ENCODE data around the gene SMYD3. TPM values are rescaled to one million over a fixed set of nuclear protein-coding genes. Genes with fewer than 3 reads are reported as not detected.

The SMYD3 gene
- total and polyA plus RNA-seq, 11 donors = 6.3 to 12.1 (median 9.5) TPM

DNA sequence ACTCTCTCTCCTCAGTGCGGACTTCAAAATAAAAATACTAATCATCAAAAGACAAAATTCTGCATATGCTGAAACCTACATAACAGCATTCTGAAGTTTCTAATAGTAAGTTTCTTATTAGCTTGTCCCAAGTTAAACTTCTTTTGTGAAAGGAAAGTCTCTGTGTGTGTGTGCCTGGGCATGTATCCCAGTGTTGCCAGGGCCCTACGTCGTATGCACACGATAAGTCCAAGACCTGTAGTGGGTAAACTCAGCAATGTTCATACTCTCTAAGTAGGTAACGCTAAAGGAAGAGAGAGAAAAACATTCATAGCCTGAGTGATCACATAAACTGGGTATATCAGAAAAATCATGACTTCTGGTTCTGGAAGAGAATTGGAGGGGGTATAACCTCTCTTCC, 465.7 kb downstream of the SMYD3 start:
- ATAC-seq (no peak), DNase-seq (no peak)
- no peaks in the 10 kb centered on the region for H3K27me3 ChIP-seq
- H3K27ac ChIP-seq = no peak overlapping the region
- no peak overlapping the region for H3K4me3 ChIP-seq
- H3K36me3 ChIP-seq = no peaks in the 10 kb centered on the region
- no peaks in the 10 kb centered on the region for H3K4me1 ChIP-seq
- TF ChIP-seq, protein P1, sequence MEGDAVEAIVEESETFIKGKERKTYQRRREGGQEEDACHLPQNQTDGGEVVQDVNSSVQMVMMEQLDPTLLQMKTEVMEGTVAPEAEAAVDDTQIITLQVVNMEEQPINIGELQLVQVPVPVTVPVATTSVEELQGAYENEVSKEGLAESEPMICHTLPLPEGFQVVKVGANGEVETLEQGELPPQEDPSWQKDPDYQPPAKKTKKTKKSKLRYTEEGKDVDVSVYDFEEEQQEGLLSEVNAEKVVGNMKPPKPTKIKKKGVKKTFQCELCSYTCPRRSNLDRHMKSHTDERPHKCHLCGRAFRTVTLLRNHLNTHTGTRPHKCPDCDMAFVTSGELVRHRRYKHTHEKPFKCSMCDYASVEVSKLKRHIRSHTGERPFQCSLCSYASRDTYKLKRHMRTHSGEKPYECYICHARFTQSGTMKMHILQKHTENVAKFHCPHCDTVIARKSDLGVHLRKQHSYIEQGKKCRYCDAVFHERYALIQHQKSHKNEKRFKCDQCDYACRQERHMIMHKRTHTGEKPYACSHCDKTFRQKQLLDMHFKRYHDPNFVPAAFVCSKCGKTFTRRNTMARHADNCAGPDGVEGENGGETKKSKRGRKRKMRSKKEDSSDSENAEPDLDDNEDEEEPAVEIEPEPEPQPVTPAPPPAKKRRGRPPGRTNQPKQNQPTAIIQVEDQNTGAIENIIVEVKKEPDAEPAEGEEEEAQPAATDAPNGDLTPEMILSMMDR (IDR thresholded peaks at IDR 0.05) = no peak
- TF ChIP-seq POLR2A (IDR thresholded peaks at IDR 0.05) = no peak
- no peaks in the 10 kb centered on the region for H3K9me3 ChIP-seq
- WGBS, 4 donors = 76 to 87% (median 82%) methylated on average over 5 of the region's 5 CpGs
- intact Hi-C loops (cut with DNase I) = no loop called here

DNA sequence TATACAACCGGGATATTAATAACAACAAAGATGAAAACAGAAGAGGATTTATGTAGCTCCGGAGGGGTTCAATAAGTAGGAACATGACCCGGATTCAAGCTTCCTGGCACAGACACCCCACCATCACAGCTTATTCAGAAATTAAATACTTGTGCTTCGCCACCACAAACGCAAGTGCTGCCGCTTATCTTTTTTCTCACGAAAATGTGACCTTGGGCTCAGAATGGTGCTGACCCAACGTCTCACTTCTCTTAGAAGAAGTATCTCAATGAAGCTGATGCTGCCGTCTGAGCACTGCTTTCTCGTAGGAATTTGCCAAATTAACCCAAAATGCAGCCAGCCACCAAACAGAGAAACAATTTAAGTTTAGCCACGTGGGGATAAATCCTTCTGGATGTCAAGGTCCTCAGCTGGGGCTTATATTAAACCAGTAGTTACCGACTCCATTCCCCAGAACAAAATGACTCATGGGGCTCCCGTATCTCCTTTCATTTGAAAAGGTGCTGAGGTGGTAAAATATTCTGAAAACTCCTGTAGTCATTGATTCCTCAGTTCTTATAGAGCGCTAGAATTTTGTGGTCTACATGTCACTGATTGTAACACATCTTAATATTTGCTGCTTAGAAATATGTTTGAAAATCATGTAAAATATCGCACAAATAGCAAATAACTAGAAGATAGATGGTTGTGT, 466.7 kb downstream of the SMYD3 start:
- H3K27ac ChIP-seq = no peak overlapping the region
- intact Hi-C loops (cut with DNase I) = no loop called here
- H3K27me3 ChIP-seq = no peaks in the 10 kb centered on the region
- H3K9me3 ChIP-seq = no peaks in the 10 kb centered on the region
- no peaks in the 10 kb centered on the region for H3K4me1 ChIP-seq
- TF ChIP-seq, protein P1 (IDR thresholded peaks at IDR 0.05) = no peak
- no peak for TF ChIP-seq POLR2A (IDR thresholded peaks at IDR 0.05)
- H3K4me3 ChIP-seq = no peak overlapping the region
- 87 to 93% (median 91%) methylated on average over 15 of the region's 15 CpGs for WGBS, 4 donors
- DNase-seq (no peak), ATAC-seq (no peak)
- H3K36me3 ChIP-seq = no peaks in the 10 kb centered on the region

DNA sequence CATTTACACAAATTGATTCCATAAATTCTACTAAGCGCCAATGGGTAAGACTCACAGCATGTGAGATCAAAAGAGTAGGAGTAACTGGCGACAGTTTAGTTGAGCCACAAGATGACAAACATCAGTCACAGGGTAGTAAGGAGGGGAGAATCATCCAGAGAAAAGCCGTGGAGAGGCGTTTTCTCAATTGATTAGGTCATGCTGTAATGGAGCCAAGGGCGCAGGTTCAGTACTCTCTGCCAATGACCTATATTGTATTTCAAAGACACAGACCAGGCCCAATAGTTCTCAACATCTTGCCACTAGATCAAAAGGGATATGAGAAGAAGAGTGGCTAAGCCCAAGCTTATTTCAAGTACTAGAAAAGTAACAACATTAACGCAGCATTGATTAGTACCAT, 467.5 kb downstream of the SMYD3 start:
- intact Hi-C loops (cut with DNase I) = no loop called here
- no peak overlapping the region for H3K27ac ChIP-seq
- H3K27me3 ChIP-seq = no peaks in the 10 kb centered on the region
- no peaks in the 10 kb centered on the region for H3K36me3 ChIP-seq
- DNase-seq = no peak
- no peaks in the 10 kb centered on the region for H3K9me3 ChIP-seq
- H3K4me3 ChIP-seq = no peak overlapping the region
- 91 to 92% (median 91%) methylated on average over 6 of the region's 6 CpGs for WGBS, 4 donors
- no peak for TF ChIP-seq POLR2A (IDR thresholded peaks at IDR 0.05)
- TF ChIP-seq, protein P1 (IDR thresholded peaks at IDR 0.05) = no peak
- ATAC-seq = no peak
- no peaks in the 10 kb centered on the region for H3K4me1 ChIP-seq

DNA sequence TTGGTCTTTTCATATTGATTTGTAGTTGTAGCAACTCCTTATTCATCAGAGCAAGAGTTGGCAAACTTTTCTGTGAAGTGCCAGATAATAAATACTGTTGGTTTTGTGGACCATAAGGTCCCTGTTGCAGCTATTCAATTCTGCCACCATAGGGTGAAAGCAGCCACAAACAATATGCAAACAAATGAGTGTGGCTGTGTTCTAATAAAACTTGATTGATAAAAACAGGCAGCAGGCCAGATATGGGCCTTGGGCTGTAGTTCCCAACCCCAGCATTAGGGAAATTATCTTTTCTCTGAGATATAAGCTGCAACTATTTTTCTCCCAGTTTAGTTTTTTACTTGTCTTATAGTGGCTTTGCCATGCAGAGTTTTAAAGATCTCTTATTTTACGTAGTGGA, 469.2 kb downstream of the SMYD3 start:
- Histone ChIP-seq H3K9me3 (no peaks in the 10 kb centered on the region), H3K27me3 (no peaks in the 10 kb centered on the region), H3K27ac (no peak overlapping the region), H3K36me3 (no peaks in the 10 kb centered on the region), H3K4me1 (no peaks in the 10 kb centered on the region), H3K4me3 (no peak overlapping the region)
- TF ChIP-seq, protein P1 (IDR thresholded peaks at IDR 0.05) = no peak
- ATAC-seq = no peak
- no peak for DNase-seq
- intact Hi-C loops (cut with DNase I) = no loop called here
- 90 to 93% (median 91%) methylated on average over 1 of the region's 1 CpG for WGBS, 4 donors

All from heart left ventricle (tissue), 16 donors.